ENCODE measurements around the gene EIF1B.

GRCh38 chr3:40294434-40294833, 15.1 kb upstream of the EIF1B start:
- TF ChIP-seq EZH2 (IDR thresholded peaks at IDR 0.05; ENCODE audit: insufficient read depth, poor library complexity, severe bottlenecking) (no peak), EZH2phosphoT487 (IDR thresholded peaks at IDR 0.05; ENCODE audit: insufficient read depth, low read depth) (no peak)

Measured in GM23248 (cell line).